Right ventricle myocardium inferior (tissue), 1 donor: ENCODE data around the gene SORBS1. TPM values are rescaled to one million over a fixed set of nuclear protein-coding genes. Genes with fewer than 3 reads are reported as not detected.

Experiments
- ATAC-seq: fragments of 200-7000 bp; cut with Tn5 transposase; one replicate; pipeline ENCODE4 v1.9.1; 2020; ENCODE audit warnings: mild to moderate bottlenecking, moderate library complexity
- DNase-seq: peaks from one replicate; pipeline ENCODE4 v3.0.0; 2021; ENCODE audit errors: missing footprints
- intact Hi-C: fragments of 100-400 bp; cut with DNase I; formaldehyde crosslinking; loops from one replicate; pipeline ENCODE4 v1.11.0; 2022
- total RNA-seq: library from RNA; stranded (reverse); fragmentation: NEBNext Ultra II Directional; extraction: Animal tissue kit (Norgen Biotek cat#: 25700); gene quantifications from one replicate; pipeline ENCODE4 v1.2.1, GENCODE V29; 2021
- donor health status: DM: no; HTN: yes; CAD: no; lungs with severe emphysema.

SORBS1 gene
- total RNA-seq, 1 donor from 2014 or later, result 666 TPM

DNA sequence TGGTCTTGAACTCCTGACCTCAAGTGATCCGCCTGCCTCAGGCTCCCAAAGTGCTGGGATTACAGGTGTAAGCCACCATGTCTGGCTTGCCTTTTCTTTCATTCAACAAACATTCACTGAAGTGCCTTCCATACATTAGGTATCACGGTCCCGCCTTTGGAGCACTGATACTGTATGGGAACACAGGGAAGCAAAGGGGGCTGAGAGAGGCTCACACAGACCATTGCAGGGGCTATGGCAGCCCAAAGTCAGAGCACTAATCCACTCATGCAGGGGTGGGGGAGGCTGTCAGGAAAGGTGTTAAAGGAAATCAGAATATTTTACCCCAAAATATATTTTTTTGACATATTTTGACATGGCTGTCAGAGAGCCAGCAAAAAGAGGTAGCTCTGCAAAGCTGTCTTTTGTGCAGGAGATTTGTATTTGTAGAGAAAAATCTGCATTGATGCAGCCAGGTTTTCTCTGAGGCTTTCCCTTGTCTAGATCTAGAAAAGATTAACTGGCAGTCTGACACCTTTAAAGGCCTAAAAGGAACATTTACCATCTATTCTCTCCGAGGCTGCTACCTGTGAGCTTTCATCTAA lies 228.4 kb downstream of the SORBS1 start:
- intact Hi-C loops, result no loop called here
- DNase-seq (no peak), ATAC-seq (no peak)

DNA sequence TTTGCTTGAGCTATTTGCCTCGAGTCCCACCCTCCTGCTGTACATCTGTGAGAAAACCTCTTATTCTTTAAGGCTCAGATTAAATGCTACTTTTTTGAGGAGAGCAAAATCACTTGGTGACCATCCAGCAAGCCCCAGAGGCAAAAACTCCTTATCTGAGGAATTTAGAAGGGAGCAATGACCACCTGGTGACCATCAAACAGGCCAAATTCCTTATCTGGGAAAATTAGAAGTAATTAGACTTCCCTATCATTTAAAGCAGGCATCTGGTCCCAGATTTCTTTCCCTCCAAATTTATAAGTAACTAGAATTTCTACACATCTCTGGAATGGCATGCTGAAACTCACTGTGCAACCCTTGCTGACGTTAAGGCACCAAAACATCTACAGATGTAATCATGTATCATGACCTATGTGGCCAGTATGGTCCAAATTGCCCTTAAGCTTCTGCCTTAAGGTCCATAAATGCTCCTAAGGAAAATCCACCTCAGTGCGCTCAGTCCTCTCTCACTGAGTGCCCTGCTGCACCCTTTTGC lies 229.5 kb downstream of the SORBS1 start:
- DNase-seq (no peak), ATAC-seq (no peak)
- intact Hi-C loops, result no loop called here

DNA sequence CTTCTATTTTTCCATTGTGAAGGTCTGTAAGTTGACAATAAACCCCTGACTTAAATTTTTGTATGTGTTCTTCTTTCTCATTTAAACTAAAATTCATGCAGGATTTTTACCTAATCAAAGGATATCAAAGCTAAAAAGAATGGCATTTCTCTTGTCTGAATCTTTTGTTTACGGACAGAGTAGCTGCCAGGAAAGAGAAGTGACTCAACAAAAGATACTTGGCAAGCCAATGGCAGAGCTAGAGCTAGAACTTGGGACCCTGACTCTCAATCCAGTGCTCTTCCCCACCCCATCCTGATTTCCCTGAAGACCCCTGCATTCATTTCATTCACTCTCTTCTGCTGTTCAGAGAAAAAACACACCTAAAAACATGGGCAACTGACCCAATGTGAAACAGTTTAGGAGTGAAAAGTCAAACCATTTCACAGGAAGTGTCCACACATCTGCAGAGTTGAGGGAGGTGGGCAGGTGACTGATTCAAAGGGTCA lies 230.2 kb downstream of the SORBS1 start:
- no peak for DNase-seq
- no peak for ATAC-seq
- intact Hi-C loops, result no loop called here

DNA sequence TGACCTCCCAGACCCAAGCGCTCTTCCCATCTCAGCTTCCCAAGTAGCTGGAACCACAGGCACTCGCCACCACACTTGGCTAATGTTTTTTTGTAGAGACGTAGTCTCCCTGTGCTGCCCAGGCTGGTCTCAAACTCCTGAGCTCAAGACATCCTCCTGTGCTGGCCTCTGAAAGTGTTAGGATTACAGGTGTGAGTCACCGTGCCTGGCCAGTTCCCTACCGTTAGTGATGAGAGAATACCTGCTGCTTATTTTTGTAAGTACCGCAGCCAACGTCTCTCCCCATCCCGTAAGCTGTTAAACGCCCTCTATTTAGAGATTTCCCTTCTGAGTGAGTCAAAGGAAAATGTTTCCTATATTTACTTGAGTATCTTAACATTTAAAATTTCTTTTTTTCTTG lies 231.9 kb downstream of the SORBS1 start:
- DNase-seq (no peak), ATAC-seq (no peak)
- intact Hi-C loops, result no loop called here

DNA sequence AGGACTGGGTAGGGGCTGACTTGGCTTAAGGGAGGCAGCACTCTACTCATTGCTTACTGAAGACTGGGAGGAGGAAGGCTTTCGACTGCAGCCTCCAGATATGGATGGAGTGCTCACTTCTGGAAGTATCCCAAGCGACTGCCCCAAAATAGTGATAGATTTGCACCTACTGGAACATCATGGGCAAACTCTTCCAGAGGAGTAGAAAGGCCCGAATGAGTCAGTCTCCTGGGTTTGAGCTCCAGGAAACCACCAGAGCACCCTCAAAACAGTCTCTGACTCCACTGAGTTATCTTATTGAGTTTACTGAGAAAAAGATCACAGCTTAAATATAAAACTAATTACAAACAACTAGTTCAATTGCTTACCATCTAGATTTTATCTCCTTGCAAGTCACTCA lies 233.2 kb downstream of the SORBS1 start:
- intact Hi-C loops, result no loop called here
- no peak for ATAC-seq

DNA sequence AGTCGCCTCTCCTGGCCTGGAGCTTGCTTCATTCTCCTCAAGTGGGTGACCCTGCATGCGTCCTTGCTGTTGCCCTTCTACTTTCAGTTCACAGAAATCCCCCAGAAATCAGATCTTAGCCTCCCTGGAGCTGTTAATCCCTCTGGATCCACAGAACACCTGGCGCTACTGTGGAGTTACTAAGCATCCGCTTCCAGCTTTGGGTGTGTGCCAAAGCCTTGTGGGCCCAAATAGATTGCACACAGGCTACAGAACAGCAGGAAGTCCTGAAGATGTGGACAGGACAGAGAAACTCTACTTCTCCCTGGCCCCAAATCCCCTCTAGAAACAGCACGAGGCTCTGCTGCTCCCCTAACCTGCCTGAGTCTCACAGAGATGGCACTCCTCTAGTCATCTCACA lies 233.8 kb downstream of the SORBS1 start:
- ATAC-seq, result peak; percentile 43
- intact Hi-C loops, result no loop called here
- no peak for DNase-seq

More for the DNA sequence above, 233.2 kb downstream of the SORBS1 start:
- no peak for DNase-seq

DNA sequence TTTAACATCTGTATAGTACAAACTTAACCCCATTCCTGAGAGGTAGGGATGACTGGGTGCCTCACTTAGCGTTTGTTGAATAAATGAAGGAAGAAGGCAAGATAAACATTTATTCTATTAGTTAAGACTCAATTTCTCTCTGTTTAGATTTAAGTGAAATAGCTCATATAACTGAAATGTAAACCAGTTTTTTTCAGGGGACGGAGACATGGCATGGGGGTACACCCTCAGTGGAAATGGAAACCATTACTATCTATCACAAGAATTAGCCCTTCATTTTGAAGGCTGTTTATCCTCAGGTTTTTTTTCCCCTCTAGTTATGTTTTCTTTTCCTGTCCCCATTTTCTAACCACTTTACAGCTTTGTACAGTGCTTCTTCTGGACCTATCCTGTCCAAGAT lies 234.8 kb downstream of the SORBS1 start:
- no peak for DNase-seq
- intact Hi-C loops, result no loop called here
- ATAC-seq, result no peak

DNA sequence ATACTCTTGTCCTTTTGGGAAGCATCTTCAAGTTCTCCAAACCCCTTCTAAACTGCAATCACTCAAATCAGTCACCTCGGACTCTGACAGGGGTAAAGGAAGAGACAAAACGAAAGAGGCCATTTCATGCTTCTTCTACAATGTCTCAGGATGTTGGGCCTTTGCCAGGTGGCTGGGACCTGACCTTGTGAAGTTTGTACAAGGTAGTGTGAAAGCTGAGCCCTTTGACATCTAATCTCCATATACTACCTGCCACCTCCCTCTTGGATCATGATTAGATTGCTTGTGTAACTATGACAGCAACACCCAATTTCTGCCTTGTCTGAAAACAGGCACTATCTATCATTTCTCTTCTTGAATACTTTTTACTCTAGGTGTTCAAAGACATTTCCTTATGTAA lies 235.3 kb downstream of the SORBS1 start:
- DNase-seq, result no peak
- no peak for ATAC-seq
- intact Hi-C loops, result no loop called here

DNA sequence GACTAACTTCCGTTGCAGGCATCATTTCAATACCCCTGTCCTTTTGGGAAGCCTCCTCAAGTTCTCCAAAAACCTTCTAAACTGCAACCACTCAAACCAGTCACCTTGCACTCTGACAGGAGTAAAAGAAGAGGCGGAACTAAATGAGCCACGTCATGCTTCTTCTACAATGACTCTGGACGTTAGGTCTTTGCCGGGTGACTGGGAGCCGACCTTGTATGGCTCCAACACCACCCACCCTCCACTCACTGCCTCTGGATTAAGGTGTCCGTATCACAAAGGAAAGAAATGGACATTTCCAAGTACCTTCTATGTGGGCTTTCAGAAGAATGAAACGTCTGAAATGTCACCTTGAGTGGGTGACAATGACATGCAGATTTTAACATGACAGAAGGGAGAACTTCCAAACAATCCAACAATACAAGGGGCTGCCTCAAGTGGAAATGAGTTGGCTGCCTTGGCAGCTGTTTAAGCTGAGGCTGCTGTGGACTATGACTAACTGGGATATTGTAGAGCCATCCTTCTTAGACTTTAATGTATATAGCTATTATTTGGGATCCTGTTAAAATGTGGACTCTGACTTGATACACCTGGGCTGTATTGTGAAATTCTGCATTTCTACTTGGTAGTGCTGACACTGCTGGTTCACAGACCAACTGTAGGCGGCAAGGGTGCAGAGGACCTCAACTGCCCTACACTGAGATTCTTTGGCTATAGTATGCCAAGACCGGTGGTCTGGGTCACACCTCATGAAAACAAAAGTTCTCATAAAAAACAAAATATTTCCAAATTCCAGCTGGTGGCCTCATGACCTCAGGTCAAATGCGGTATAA lies 236.5 kb downstream of the SORBS1 start:
- DNase-seq (no peak), ATAC-seq (peak; percentile 45)
- intact Hi-C loops, result no loop called here

DNA sequence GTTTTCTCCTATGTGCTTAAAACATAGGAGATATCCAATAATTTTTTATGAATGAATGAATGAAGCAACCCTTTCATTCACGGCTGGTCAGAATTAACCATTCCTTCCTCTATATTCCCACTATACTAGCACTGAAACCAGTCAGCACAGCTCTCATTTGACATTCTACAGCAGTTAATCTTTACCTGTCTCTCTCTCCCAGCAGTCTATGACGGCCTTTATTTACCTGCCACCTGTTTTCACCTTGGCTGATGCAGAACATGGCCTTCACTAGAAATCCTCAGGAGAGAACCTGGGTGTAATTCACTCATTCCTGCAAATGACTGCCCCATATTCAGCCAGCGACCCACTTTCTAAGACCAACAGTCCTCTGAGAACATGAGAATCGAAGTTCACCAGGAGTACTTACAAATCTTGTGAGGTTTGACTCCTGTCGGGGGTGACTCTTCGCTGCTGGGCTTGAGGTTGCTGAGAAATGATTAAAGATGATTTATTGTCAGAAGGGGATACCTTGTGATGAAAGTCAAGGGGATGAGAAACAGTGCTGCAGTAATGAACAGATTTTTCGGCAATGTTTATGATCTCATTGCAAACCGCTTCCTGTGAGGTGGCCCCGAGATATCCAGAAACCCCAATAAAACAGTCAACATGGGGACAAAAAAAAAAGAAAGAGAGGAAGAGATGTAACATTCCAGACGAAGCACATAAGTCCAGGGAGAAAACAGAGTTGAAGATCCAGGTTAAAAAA lies 239.4 kb downstream of the SORBS1 start:
- DNase-seq (no peak), ATAC-seq (no peak)
- intact Hi-C loops, result no loop called here

DNA sequence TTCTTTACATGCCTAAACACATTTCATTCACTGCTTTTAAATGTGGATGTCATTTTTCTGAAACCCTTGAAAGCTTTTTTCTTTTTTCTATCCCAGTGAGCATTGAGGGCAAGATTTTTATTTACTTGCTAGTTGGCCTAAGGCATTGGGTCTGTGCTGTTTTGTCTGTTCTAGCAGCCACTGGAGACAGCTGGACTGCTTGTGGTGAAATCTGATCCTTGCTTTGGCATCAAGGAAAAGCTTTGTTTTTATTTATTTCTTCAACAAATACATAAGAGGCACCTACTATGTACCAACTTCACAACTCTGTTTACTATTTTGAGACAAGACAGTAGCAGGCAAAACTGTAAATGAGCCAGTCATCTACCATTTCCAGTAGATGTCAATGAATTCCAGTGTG lies 241.9 kb downstream of the SORBS1 start:
- no peak for ATAC-seq
- intact Hi-C loops, result no loop called here
- DNase-seq, result no peak

DNA sequence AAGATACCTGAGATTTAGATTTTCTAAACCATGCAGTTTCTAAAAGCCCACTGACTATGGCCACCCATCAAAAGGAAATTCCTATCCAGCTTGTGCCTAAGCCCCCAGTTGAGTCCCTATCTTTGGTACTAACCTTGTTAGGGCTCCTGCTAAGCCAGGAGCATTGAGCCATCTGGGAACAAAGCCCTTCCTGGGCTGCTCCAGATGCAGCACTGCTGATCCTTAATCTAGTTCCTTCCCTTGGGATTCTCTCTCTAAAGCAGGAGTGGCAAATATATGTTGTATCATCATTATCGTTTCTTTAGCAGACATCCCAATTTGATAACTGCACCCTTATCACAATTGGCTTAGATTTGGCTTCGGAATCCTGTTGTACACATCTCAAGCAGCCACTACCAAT lies 245.7 kb downstream of the SORBS1 start:
- ATAC-seq (no peak), DNase-seq (no peak)
- intact Hi-C loops, result no loop called here

DNA sequence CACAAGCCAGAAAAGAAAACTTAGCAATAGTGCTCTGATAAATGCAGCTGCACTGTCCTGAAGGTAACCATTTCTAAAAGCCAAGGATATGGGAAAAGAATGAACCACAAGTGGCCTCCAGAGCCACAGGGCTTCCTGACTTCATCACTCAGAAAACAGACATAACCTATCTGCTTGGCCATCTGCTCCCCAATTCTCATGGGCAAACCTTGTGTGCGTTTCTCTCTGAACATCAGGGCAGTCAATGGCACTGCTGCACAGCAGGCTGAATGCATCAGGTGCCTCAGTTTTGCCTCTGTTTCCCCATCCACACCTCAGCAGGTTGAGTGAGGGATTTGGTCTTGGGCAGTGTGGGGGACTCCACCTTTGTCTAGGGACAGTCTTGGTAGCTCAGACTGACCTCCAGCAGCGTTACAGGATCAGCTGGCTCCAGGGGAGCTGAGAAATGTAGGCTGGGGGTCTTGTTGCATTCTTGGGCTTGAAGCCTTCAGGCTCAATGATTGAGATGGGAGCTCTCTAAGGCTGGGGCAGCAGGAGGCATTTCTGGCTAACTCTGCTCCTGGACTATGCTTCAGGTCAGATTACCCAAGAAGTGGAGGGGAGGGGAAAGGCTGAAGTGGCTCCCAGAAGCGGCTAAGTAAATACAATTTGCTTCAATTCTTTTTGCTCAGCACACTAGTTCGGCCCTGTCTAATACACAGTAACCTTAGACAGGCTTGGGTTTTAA lies 246.8 kb downstream of the SORBS1 start:
- intact Hi-C loops, result no loop called here
- no peak for DNase-seq
- no peak for ATAC-seq

DNA sequence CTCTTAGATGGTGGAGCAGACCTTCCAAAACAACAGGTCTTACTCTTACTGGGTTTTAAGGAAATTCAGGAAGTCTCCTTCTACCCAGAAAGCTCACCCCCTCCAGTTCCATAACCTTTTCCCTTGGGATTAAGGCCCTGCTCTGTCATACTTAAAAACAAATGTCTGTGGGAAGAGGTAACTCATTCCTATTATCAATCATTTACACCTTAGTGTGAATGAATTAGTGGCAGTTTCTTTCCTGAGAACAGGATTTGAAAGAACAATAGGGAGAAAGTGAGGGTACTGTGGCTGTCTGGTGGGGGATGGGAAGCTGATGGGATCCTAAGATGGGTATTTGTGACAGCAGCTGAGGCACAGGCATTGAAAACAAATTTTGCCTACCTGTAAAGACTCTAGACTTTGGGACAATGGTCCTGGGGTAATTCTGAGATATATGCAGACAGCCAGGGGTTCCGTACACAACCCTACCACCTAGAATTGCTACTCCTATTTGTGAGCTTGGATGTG lies 248.1 kb downstream of the SORBS1 start:
- DNase-seq, result no peak
- intact Hi-C loops, result no loop called here
- ATAC-seq, result no peak

DNA sequence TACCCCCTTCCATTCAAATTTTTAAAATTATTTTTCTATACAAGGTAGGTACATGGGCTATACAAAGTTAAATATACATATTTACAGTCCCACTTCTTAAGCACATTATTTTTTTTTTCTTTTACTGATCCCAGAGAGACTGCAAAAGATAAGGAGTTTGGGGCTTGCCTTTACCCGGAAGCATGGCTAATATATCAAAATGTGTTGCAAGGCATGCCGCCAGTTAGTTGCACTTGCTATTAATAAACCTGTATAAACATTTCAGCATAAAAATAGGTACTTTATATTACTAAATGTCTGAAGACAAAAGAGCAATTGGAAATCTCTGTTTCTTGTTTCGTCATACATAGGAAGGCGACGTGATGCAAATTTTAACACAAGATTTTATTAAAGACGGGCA lies 248.9 kb downstream of the SORBS1 start:
- ATAC-seq, result no peak
- intact Hi-C loops, result no loop called here
- DNase-seq, result no peak

DNA sequence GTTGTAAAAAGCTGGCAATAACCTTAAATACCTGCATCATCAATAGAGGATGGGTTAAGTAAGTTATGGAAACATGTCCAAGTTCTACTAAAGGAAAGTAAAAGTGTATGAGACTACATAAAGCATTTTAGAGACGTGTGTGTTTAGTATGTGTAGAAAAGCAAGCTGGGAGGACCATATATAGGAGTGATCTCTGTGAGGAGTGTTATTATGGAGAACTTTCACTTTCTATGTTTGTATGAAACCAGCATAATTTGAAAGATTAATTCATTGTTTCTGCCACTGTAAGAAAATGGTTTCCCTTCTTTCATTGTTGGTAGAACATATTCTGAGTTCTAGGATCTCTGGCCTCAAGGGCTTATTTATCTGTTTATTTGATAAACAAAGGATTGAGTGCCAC lies 251.2 kb downstream of the SORBS1 start:
- ATAC-seq (no peak), DNase-seq (no peak)
- intact Hi-C loops, result no loop called here

DNA sequence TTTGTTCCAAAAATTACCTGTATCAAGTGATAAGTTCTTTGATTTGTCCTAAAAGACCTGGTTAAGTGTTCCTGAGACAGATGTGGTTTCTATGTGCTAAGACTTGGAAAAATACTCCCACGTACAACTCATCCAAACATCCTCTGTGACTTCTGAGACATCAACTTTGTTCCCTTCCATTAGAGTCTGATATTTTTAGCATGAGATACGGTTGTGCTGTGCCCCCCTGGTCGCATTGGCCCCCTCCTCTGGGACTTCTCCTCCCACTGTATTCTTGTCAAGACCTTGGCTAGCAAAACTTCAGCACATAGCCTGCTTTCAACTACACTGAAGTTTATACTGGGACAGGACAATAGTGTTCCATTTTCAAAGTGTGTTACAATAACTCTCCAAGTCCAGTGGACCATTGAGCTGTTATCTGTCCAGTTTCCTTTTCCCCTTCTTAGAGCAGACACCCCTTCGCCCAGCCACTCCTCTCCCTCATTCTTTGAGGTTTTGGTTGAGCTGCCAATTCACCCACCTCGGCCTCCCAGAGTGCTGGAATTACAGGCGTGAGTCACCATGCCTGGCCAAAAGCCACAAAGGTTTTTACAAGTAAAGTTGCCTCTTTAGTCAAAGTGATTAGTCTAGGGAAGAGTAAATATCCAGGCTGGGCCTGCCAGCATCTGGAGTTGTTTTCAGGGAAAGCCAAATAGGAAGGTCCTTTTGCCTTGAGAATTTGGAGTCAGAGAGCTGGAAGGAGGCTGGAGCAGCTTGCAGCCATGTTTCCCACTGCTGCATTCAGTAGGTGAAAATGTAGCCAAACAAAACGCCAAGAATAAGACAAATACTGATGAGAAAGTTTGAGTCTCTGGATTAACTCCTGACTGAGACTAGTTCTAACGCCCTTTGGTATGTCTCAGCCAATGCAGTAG lies 252.5 kb downstream of the SORBS1 start:
- ATAC-seq, result peak; percentile 45
- intact Hi-C loops, result no loop called here
- no peak for DNase-seq

DNA sequence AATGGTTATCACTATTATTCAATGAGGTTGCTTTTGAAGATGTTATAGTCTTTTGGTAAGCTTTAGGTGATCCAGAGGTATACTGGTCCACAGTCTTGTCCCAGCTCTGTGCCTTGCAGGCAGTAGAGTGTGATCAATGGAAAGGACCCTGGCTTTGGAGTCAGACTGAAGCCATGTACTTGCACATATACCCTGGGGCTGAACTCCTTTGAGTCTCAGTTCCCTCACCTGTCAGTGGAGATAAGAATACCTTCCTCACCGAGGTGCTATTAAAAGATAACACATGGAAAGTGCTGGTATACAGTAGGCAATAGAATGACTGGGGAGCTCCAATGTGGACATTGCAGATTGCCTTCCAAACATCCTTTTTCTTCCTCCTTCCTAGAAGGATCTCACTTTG lies 254.3 kb downstream of the SORBS1 start:
- intact Hi-C loops, result no loop called here
- DNase-seq, result no peak
- ATAC-seq, result no peak
